ENCODE data around the gene DOK6.

The DOK6 gene

GRCh38 chr18:69680123-69680522, 279.4 kb downstream of the DOK6 start:
- no peak for DNase-seq
- no peak for TF ChIP-seq GATA1 (IDR thresholded peaks at IDR 0.05; ENCODE audit: low read depth, low read length)
- TF ChIP-seq POLR2A (IDR thresholded peaks at IDR 0.05; ENCODE audit: low read length): no peak

- DNase-seq: no peak
- TF ChIP-seq POLR2A (IDR thresholded peaks at IDR 0.05; ENCODE audit: low read length) (no peak), GATA1 (IDR thresholded peaks at IDR 0.05; ENCODE audit: low read depth, low read length) (no peak)
Observed at GRCh38 chr18:69683176-69683575, 282.5 kb downstream of the DOK6 start.

- no peak for TF ChIP-seq GATA1 (IDR thresholded peaks at IDR 0.05; ENCODE audit: low read depth, low read length)
- TF ChIP-seq POLR2A (IDR thresholded peaks at IDR 0.05; ENCODE audit: low read length): no peak
- DNase-seq: no peak
Observed at GRCh38 chr18:69684789-69685188, 284.1 kb downstream of the DOK6 start.

GRCh38 chr18:69686861-69687260, 286.2 kb downstream of the DOK6 start:
- TF ChIP-seq GATA1 (IDR thresholded peaks at IDR 0.05; ENCODE audit: low read depth, low read length) (no peak), POLR2A (IDR thresholded peaks at IDR 0.05; ENCODE audit: low read length) (no peak)
- no peak for DNase-seq

- TF ChIP-seq GATA1 (IDR thresholded peaks at IDR 0.05; ENCODE audit: low read depth, low read length): no peak
Observed at GRCh38 chr18:69689121-69689759, 288.6 kb downstream of the DOK6 start.

GRCh38 chr18:69691008-69691760, 290.5 kb downstream of the DOK6 start:
- no peak for TF ChIP-seq POLR2A (IDR thresholded peaks at IDR 0.05; ENCODE audit: low read length)
- no peak for TF ChIP-seq GATA1 (IDR thresholded peaks at IDR 0.05; ENCODE audit: low read depth, low read length)
- no peak for DNase-seq

More at GRCh38 chr18:69689121-69689759, 288.6 kb downstream of the DOK6 start:
- no peak for DNase-seq

GRCh38 chr18:69697069-69697468, 296.4 kb downstream of the DOK6 start:
- no peak for TF ChIP-seq POLR2A (IDR thresholded peaks at IDR 0.05; ENCODE audit: low read length)
- TF ChIP-seq GATA1 (IDR thresholded peaks at IDR 0.05; ENCODE audit: low read depth, low read length): no peak
- no peak for DNase-seq

- no peak for TF ChIP-seq POLR2A (IDR thresholded peaks at IDR 0.05; ENCODE audit: low read length)
- no peak for TF ChIP-seq GATA1 (IDR thresholded peaks at IDR 0.05; ENCODE audit: low read depth, low read length)
- DNase-seq: no peak
Observed at GRCh38 chr18:69697689-69698088, 297.0 kb downstream of the DOK6 start.

- no peak for DNase-seq
- TF ChIP-seq GATA1 (IDR thresholded peaks at IDR 0.05; ENCODE audit: low read depth, low read length) (no peak), POLR2A (IDR thresholded peaks at IDR 0.05; ENCODE audit: low read length) (no peak)
Observed at GRCh38 chr18:69701305-69701704, 300.6 kb downstream of the DOK6 start.

GRCh38 chr18:69703461-69703860, 302.8 kb downstream of the DOK6 start:
- TF ChIP-seq GATA1 (IDR thresholded peaks at IDR 0.05; ENCODE audit: low read depth, low read length) (no peak), POLR2A (IDR thresholded peaks at IDR 0.05; ENCODE audit: low read length) (no peak)
- no peak for DNase-seq

GRCh38 chr18:69705987-69706386, 305.3 kb downstream of the DOK6 start:
- DNase-seq: no peak
- TF ChIP-seq GATA1 (IDR thresholded peaks at IDR 0.05; ENCODE audit: low read depth, low read length) (no peak), POLR2A (IDR thresholded peaks at IDR 0.05; ENCODE audit: low read length) (no peak)

- DNase-seq: no peak
- TF ChIP-seq POLR2A (IDR thresholded peaks at IDR 0.05; ENCODE audit: low read length) (no peak), GATA1 (IDR thresholded peaks at IDR 0.05; ENCODE audit: low read depth, low read length) (no peak)
Observed at GRCh38 chr18:69708844-69709243, 308.2 kb downstream of the DOK6 start.

- no peak for TF ChIP-seq POLR2A (IDR thresholded peaks at IDR 0.05; ENCODE audit: low read length)
- DNase-seq: no peak
Observed at GRCh38 chr18:69715191-69715795, 314.6 kb downstream of the DOK6 start.

- no peak for TF ChIP-seq GATA1 (IDR thresholded peaks at IDR 0.05; ENCODE audit: low read depth, low read length)
- no peak for TF ChIP-seq POLR2A (IDR thresholded peaks at IDR 0.05; ENCODE audit: low read length)
- DNase-seq: no peak
Observed at GRCh38 chr18:69717586-69717985, 316.9 kb downstream of the DOK6 start.

Measured in erythroblast (primary cell).